Ectodermal cell (in vitro differentiated cells): ENCODE results near the gene MEF2C.

Experiments used
- H3K27ac ChIP-seq: 2 replicates; pipeline ENCODE4 v1.7.0; 2013; ENCODE audit warnings: mild to moderate bottlenecking, low read depth, low read length; ENCODE audit not compliant: insufficient read depth, poor library complexity, severe bottlenecking
- H3K27me3 ChIP-seq: 2 replicates; pipeline ENCODE4 v1.7.0; 2013; ENCODE audit warnings: mild to moderate bottlenecking, low read length; ENCODE audit not compliant: insufficient read depth, control insufficient read depth, poor library complexity, severe bottlenecking
- H3K36me3 ChIP-seq: one replicate; pipeline ENCODE4 v1.7.0; 2013; ENCODE audit warnings: low read length; ENCODE audit not compliant: control insufficient read depth, insufficient read depth
- H3K4me1 ChIP-seq: one replicate; pipeline ENCODE4 v1.7.0; 2013; ENCODE audit warnings: low read length; ENCODE audit not compliant: control insufficient read depth, insufficient read depth
- H3K4me3 ChIP-seq: 2 replicates; pipeline ENCODE4 v1.7.0; 2013; ENCODE audit warnings: low read depth, low read length, control low read depth; ENCODE audit not compliant: insufficient read depth
- H3K9me3 ChIP-seq: 2 replicates; pipeline ENCODE4 v1.7.0; 2013; ENCODE audit warnings: mild to moderate bottlenecking, low read length, moderate library complexity; ENCODE audit not compliant: control insufficient read depth
- WGBS, 2 experiments: methylation state at CpG; one replicate each; pipeline ENCODE4 v1.1.7; 2013; ENCODE audit warnings: missing lambda C conversion rate in 2 of 2; 5-methylcytosine and 5-hydroxymethylcytosine counted together

MEF2C gene

GRCh38 chr5:88834499-88834898 is 48.5 kb downstream of the MEF2C start:
- H3K36me3 ChIP-seq = no peaks in the 10 kb centered on the region
- H3K4me3 ChIP-seq = no peak overlapping the region
- H3K27ac ChIP-seq = no peak overlapping the region
- peaks cover 4% of the 10 kb centered on the region for H3K4me1 ChIP-seq
- no peaks in the 10 kb centered on the region for H3K27me3 ChIP-seq
- 94 to 97% methylated on average over 4 of the region's 4 CpGs for WGBS, 2 experiments
- H3K9me3 ChIP-seq = no peaks in the 10 kb centered on the region

GRCh38 chr5:88834131-88834462 is 48.9 kb downstream of the MEF2C start:
- Histone ChIP-seq H3K27me3 (no peaks in the 10 kb centered on the region), H3K4me1 (peaks cover 4% of the 10 kb centered on the region), H3K27ac (no peak overlapping the region), H3K36me3 (no peaks in the 10 kb centered on the region), H3K9me3 (no peaks in the 10 kb centered on the region), H3K4me3 (no peak overlapping the region)
- WGBS, 2 experiments = 95 to 96% methylated on average over 2 of the region's 2 CpGs

GRCh38 chr5:88833371-88834130 is 49.4 kb downstream of the MEF2C start:
- no peak overlapping the region for H3K4me3 ChIP-seq
- no peaks in the 10 kb centered on the region for H3K36me3 ChIP-seq
- 93 to 99% methylated on average over 5 to 7 of the region's 7 CpGs for WGBS, 2 experiments
- no peaks in the 10 kb centered on the region for H3K9me3 ChIP-seq
- peaks cover 4% of the 10 kb centered on the region for H3K4me1 ChIP-seq
- no peak overlapping the region for H3K27ac ChIP-seq
- no peaks in the 10 kb centered on the region for H3K27me3 ChIP-seq

- Histone ChIP-seq H3K9me3 (no peaks in the 10 kb centered on the region), H3K4me3 (no peak overlapping the region), H3K4me1 (peaks cover 4% of the 10 kb centered on the region), H3K27ac (no peak overlapping the region), H3K27me3 (no peaks in the 10 kb centered on the region), H3K36me3 (no peaks in the 10 kb centered on the region)
- 83 to 93% methylated on average over 1 of the region's 1 CpG for WGBS, 2 experiments
Observed at GRCh38 chr5:88831816-88832215, 51.2 kb downstream of the MEF2C start.

GRCh38 chr5:88830567-88830966 is 52.4 kb downstream of the MEF2C start:
- H3K27me3 ChIP-seq = no peaks in the 10 kb centered on the region
- H3K9me3 ChIP-seq = no peaks in the 10 kb centered on the region
- no peak overlapping the region for H3K27ac ChIP-seq

GRCh38 chr5:88829775-88830174 is 53.2 kb downstream of the MEF2C start:
- Histone ChIP-seq H3K4me1 (no peaks in the 10 kb centered on the region), H3K36me3 (no peaks in the 10 kb centered on the region), H3K27ac (no peak overlapping the region), H3K4me3 (no peak overlapping the region), H3K9me3 (no peaks in the 10 kb centered on the region), H3K27me3 (no peaks in the 10 kb centered on the region)
- WGBS, 2 experiments = 97 to 100% methylated on average over 3 of the region's 3 CpGs

More at GRCh38 chr5:88830567-88830966, 52.4 kb downstream of the MEF2C start:
- no peak overlapping the region for H3K4me3 ChIP-seq
- H3K36me3 ChIP-seq = no peaks in the 10 kb centered on the region
- H3K4me1 ChIP-seq = no peaks in the 10 kb centered on the region

GRCh38 chr5:88829054-88829453 is 53.9 kb downstream of the MEF2C start:
- Histone ChIP-seq H3K4me1 (no peaks in the 10 kb centered on the region), H3K4me3 (no peak overlapping the region), H3K27me3 (no peaks in the 10 kb centered on the region), H3K27ac (no peak overlapping the region), H3K36me3 (no peaks in the 10 kb centered on the region), H3K9me3 (no peaks in the 10 kb centered on the region)
- WGBS, 2 experiments = 87 to 93% methylated on average over 3 of the region's 3 CpGs

GRCh38 chr5:88827997-88828396 is 55.0 kb downstream of the MEF2C start:
- Histone ChIP-seq H3K36me3 (no peaks in the 10 kb centered on the region), H3K9me3 (no peaks in the 10 kb centered on the region), H3K27ac (no peak overlapping the region), H3K4me1 (no peaks in the 10 kb centered on the region), H3K27me3 (no peaks in the 10 kb centered on the region), H3K4me3 (no peak overlapping the region)
- 100% methylated on average over 1 of the region's 1 CpG for WGBS, 2 experiments

GRCh38 chr5:88826646-88827585 is 56.1 kb downstream of the MEF2C start:
- H3K27ac ChIP-seq = no peak overlapping the region
- no peaks in the 10 kb centered on the region for H3K9me3 ChIP-seq
- no peaks in the 10 kb centered on the region for H3K36me3 ChIP-seq
- H3K4me1 ChIP-seq = no peaks in the 10 kb centered on the region
- 68 to 78% methylated on average over 7 to 8 of the region's 8 CpGs for WGBS, 2 experiments
- no peak overlapping the region for H3K4me3 ChIP-seq
- H3K27me3 ChIP-seq = no peaks in the 10 kb centered on the region

GRCh38 chr5:88825584-88826315 is 57.2 kb downstream of the MEF2C start:
- Histone ChIP-seq H3K27ac (no peak overlapping the region), H3K4me3 (no peak overlapping the region)
- WGBS, 2 experiments = 65 to 77% methylated on average over 4 to 5 of the region's 5 CpGs

More at GRCh38 chr5:88825584-88826315, 57.2 kb downstream of the MEF2C start:
- Histone ChIP-seq H3K4me1 (no peaks in the 10 kb centered on the region), H3K27me3 (no peaks in the 10 kb centered on the region), H3K36me3 (no peaks in the 10 kb centered on the region), H3K9me3 (no peaks in the 10 kb centered on the region)
